ENCODE data around the gene SLAMF8. TPM values are rescaled to one million over a fixed set of nuclear protein-coding genes. Genes with fewer than 3 reads are reported as not detected.

SLAMF8 gene
- total RNA-seq, 4 donors from 2014 or later, result 0.49 to 9.0 (median 3.1) TPM

GRCh38 chr1:159879977-159880376, 53.3 kb downstream of the SLAMF8 start:
- TF ChIP-seq POLR2A (IDR thresholded peaks at IDR 0.05), result no peak
- TF ChIP-seq, protein P1, sequence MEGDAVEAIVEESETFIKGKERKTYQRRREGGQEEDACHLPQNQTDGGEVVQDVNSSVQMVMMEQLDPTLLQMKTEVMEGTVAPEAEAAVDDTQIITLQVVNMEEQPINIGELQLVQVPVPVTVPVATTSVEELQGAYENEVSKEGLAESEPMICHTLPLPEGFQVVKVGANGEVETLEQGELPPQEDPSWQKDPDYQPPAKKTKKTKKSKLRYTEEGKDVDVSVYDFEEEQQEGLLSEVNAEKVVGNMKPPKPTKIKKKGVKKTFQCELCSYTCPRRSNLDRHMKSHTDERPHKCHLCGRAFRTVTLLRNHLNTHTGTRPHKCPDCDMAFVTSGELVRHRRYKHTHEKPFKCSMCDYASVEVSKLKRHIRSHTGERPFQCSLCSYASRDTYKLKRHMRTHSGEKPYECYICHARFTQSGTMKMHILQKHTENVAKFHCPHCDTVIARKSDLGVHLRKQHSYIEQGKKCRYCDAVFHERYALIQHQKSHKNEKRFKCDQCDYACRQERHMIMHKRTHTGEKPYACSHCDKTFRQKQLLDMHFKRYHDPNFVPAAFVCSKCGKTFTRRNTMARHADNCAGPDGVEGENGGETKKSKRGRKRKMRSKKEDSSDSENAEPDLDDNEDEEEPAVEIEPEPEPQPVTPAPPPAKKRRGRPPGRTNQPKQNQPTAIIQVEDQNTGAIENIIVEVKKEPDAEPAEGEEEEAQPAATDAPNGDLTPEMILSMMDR (IDR thresholded peaks at IDR 0.05), result no peak
- peaks cover 5 to 32% (median 16%) of the 10 kb centered on the region in 3 donors for H3K4me1 ChIP-seq
- WGBS, 2 donors, result 33 to 43% methylated on average over 4 of the region's 4 CpGs
- no peaks in the 10 kb centered on the region for H3K27me3 ChIP-seq
- H3K9me3 ChIP-seq, result no peaks in the 10 kb centered on the region
- no peaks in the 10 kb centered on the region for H3K36me3 ChIP-seq
- no peak for DNase-seq
- intact Hi-C loops (cut with DNase I), result no loop called here
- peak overlapping the region in 1 of 4 donors; percentile 5 for H3K27ac ChIP-seq
- H3K4me3 ChIP-seq, result no peak overlapping the region

DNA sequence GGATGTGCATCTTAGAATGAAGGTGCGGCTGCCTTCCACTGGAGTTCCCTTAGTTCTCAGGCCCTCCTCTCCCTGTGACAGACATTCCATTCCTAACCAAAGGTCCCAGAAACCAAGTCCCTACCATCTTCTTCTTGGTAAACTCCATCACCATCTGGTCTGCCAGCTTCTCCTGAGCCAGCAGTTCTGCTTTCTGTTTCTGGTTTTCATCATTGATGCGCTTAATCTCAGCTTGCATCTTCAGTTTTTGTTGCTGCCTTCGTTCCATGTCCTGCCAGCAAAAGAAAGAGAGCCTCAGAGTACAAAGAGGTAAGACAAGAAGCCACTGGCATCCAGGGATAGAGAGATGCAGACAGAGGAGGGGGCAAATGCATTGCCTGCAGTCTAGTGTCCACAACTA, 53.8 kb downstream of the SLAMF8 start:
- 69 to 73% methylated on average over 3 of the region's 3 CpGs for WGBS, 2 donors

GRCh38 chr1:159881622-159882526, 55.2 kb downstream of the SLAMF8 start:
- Histone ChIP-seq H3K27ac (peak overlapping the region; percentile 69 to 78 (median 72)), H3K36me3 (no peaks in the 10 kb centered on the region), H3K4me3 (no peak overlapping the region), H3K4me1 (peaks cover 5 to 32% (median 16%) of the 10 kb centered on the region in 3 donors), H3K27me3 (no peaks in the 10 kb centered on the region), H3K9me3 (no peaks in the 10 kb centered on the region)
- no peak for DNase-seq
- intact Hi-C loops (cut with DNase I), result no loop called here
- 49 to 52% methylated on average over 6 of the region's 6 CpGs for WGBS, 2 donors
- TF ChIP-seq POLR2A (IDR thresholded peaks at IDR 0.05), result no peak
- TF ChIP-seq, protein P1 (IDR thresholded peaks at IDR 0.05), result no peak

More for the DNA sequence above, 53.8 kb downstream of the SLAMF8 start:
- H3K27ac ChIP-seq, result peak overlapping the region in 1 of 4 donors; percentile 5
- H3K4me1 ChIP-seq, result peaks cover 5 to 32% (median 16%) of the 10 kb centered on the region in 3 donors
- no peaks in the 10 kb centered on the region for H3K9me3 ChIP-seq
- no peaks in the 10 kb centered on the region for H3K36me3 ChIP-seq
- intact Hi-C loops (cut with DNase I), result no loop called here
- no peak for TF ChIP-seq POLR2A (IDR thresholded peaks at IDR 0.05)
- TF ChIP-seq, protein P1 (IDR thresholded peaks at IDR 0.05), result no peak
- no peaks in the 10 kb centered on the region for H3K27me3 ChIP-seq
- DNase-seq, result no peak
- no peak overlapping the region for H3K4me3 ChIP-seq

- H3K27ac ChIP-seq, result peak overlapping the region; percentile 69 to 78 (median 72)
- no peaks in the 10 kb centered on the region for H3K27me3 ChIP-seq
- no peaks in the 10 kb centered on the region for H3K36me3 ChIP-seq
- intact Hi-C loops (cut with DNase I), result no loop called here
- peaks cover 5 to 32% (median 16%) of the 10 kb centered on the region in 3 donors for H3K4me1 ChIP-seq
- TF ChIP-seq POLR2A (IDR thresholded peaks at IDR 0.05), result no peak
- TF ChIP-seq, protein P1 (IDR thresholded peaks at IDR 0.05), result no peak
- DNase-seq, result no peak
- 70 to 79% methylated on average over 2 of the region's 2 CpGs for WGBS, 2 donors
- no peak overlapping the region for H3K4me3 ChIP-seq
- no peaks in the 10 kb centered on the region for H3K9me3 ChIP-seq
Measured at GRCh38 chr1:159882527-159882862, 55.8 kb downstream of the SLAMF8 start.

GRCh38 chr1:159883134-159883533, 56.5 kb downstream of the SLAMF8 start:
- peak overlapping the region in 1 of 4 donors; percentile 69 for H3K27ac ChIP-seq

More at GRCh38 chr1:159883134-159883533, 56.5 kb downstream of the SLAMF8 start:
- H3K36me3 ChIP-seq, result no peaks in the 10 kb centered on the region
- no peak for DNase-seq
- H3K4me3 ChIP-seq, result no peak overlapping the region
- peaks cover 5 to 32% (median 16%) of the 10 kb centered on the region in 3 donors for H3K4me1 ChIP-seq
- H3K27me3 ChIP-seq, result no peaks in the 10 kb centered on the region
- no peak for TF ChIP-seq POLR2A (IDR thresholded peaks at IDR 0.05)
- TF ChIP-seq, protein P1 (IDR thresholded peaks at IDR 0.05), result no peak
- WGBS, 2 donors, result 90 to 98% methylated on average over 3 of the region's 4 CpGs
- intact Hi-C loops (cut with DNase I), result no loop called here
- no peaks in the 10 kb centered on the region for H3K9me3 ChIP-seq

All from esophagus squamous epithelium (tissue), 5 donors.